ENCODE data around the gene JUND. TPM values are rescaled to one million over a fixed set of nuclear protein-coding genes. Genes with fewer than 3 reads are reported as not detected.

JUND gene
- total RNA-seq, 2 donors from 2014 or later = 177 to 418 TPM

DNA sequence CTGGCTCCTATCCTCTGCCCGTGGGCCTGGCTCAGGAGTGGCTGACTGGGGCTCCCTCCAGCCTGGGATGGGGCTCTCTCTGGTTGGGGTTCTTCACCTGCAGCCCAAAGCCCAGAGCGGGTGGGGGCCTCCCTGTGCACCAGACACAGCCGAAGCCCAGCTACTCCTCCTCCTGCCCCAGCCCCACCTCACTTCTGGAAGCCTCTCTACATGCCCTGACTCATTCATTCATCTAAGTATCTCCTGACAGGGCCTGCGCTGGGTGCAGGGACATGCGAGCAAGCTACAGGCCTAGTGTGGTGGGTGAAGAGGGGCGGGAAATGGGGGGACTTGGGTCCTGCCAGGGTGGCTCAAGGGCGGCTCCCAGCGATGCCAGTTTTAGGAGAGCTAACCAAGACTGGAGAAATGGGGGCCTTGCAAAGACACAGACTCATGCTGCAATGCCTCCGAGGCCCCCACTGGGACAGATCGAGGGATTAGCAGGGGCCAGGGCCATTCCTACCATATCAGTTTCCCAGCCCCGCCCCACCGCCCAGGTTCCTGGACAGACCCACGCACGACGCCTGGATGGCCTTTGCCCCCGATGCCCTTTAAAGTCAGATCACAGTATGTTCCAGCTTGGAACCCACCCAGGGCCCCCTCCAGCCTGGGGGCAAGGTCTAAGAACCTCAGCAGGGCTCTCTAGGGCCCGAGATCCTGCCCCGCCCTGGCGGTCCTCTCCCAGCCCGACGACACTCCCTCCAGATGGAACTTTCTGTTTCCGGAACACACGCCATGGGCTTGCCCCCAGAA lies 28.9 kb upstream of the JUND start:
- intact Hi-C loops (cut with DNase I) = no loop called here
- Histone ChIP-seq H3K9me3 (no peaks in the 10 kb centered on the region), H3K9ac (ENCODE audit: low read depth in 2 of 2, low read length in 2 of 2) (peak overlapping the region in 1 of 2 donors; percentile 62), H3K36me3 (no peaks in the 10 kb centered on the region), H3K27me3 (no peaks in the 10 kb centered on the region), H3K4me1 (peaks cover 13% of the 10 kb centered on the region), H3K4me3 (no peak overlapping the region), H3K27ac (peak overlapping the region; percentile 24)
- DNase-seq = peak; percentile 59
- TF ChIP-seq, protein P1, sequence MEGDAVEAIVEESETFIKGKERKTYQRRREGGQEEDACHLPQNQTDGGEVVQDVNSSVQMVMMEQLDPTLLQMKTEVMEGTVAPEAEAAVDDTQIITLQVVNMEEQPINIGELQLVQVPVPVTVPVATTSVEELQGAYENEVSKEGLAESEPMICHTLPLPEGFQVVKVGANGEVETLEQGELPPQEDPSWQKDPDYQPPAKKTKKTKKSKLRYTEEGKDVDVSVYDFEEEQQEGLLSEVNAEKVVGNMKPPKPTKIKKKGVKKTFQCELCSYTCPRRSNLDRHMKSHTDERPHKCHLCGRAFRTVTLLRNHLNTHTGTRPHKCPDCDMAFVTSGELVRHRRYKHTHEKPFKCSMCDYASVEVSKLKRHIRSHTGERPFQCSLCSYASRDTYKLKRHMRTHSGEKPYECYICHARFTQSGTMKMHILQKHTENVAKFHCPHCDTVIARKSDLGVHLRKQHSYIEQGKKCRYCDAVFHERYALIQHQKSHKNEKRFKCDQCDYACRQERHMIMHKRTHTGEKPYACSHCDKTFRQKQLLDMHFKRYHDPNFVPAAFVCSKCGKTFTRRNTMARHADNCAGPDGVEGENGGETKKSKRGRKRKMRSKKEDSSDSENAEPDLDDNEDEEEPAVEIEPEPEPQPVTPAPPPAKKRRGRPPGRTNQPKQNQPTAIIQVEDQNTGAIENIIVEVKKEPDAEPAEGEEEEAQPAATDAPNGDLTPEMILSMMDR (IDR thresholded peaks at IDR 0.05) = no peak

DNA sequence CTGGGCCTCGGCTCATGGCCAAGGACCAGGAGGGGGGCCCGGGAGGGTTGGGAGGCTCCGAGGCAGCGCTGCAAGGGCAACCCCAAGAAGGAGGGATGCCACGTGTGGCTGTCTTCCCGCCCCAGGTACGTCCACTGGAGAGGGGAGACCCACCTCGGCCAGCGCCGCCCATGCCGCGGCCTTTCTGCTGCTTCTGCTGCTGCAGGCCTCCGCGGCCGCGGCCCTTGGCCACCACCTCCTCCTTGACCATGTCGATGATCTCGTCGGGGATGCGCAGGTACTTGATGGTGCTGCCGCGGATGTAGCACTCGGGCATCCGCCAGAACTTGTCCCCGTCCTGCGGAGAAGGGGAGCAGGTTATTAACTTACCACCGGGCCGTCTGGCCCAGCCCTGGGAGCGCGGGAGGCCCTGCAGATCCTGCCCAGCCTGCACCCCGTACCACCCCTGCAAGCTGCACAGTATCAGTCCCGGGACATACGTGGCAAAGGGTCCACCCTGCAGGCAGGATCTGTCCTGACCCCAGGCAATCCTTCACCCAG lies 28.2 kb upstream of the JUND start:
- TF ChIP-seq, protein P1 (IDR thresholded peaks at IDR 0.05) = no peak
- Histone ChIP-seq H3K4me1 (peaks cover 13% of the 10 kb centered on the region), H3K27ac (no peak overlapping the region), H3K27me3 (no peaks in the 10 kb centered on the region), H3K36me3 (no peaks in the 10 kb centered on the region), H3K4me3 (no peak overlapping the region), H3K9me3 (no peaks in the 10 kb centered on the region), H3K9ac (ENCODE audit: low read depth in 2 of 2, low read length in 2 of 2) (peak overlapping the region in 1 of 2 donors; percentile 34)
- intact Hi-C loops (cut with DNase I) = no loop called here
- no peak for DNase-seq

DNA sequence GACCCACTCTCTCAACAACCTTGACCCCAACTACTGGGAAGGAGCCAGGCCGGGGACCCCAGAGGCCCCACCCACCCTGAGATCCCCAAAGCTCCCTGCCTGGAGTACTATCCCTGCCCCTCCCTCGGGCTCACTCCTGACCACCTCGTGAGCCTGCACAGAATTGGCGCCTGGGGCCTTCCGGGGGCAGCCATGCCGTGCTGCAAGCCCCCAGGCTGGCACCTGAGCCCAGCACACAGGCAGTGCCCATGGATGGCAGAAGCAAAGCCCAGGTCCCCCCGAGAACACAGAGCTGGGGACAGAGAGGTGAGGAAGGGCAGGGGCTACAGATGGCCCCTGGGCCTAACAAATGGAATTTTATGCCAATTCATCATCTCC lies 27.5 kb upstream of the JUND start:
- H3K27me3 ChIP-seq = no peaks in the 10 kb centered on the region
- H3K4me3 ChIP-seq = no peak overlapping the region
- DNase-seq = no peak
- H3K4me1 ChIP-seq = peaks cover 13% of the 10 kb centered on the region
- H3K36me3 ChIP-seq = no peaks in the 10 kb centered on the region
- intact Hi-C loops (cut with DNase I) = no loop called here
- TF ChIP-seq, protein P1 (IDR thresholded peaks at IDR 0.05) = no peak
- no peak overlapping the region for H3K9ac ChIP-seq (ENCODE audit: low read depth in 2 of 2, low read length in 2 of 2)
- no peak overlapping the region for H3K27ac ChIP-seq
- H3K9me3 ChIP-seq = no peaks in the 10 kb centered on the region

DNA sequence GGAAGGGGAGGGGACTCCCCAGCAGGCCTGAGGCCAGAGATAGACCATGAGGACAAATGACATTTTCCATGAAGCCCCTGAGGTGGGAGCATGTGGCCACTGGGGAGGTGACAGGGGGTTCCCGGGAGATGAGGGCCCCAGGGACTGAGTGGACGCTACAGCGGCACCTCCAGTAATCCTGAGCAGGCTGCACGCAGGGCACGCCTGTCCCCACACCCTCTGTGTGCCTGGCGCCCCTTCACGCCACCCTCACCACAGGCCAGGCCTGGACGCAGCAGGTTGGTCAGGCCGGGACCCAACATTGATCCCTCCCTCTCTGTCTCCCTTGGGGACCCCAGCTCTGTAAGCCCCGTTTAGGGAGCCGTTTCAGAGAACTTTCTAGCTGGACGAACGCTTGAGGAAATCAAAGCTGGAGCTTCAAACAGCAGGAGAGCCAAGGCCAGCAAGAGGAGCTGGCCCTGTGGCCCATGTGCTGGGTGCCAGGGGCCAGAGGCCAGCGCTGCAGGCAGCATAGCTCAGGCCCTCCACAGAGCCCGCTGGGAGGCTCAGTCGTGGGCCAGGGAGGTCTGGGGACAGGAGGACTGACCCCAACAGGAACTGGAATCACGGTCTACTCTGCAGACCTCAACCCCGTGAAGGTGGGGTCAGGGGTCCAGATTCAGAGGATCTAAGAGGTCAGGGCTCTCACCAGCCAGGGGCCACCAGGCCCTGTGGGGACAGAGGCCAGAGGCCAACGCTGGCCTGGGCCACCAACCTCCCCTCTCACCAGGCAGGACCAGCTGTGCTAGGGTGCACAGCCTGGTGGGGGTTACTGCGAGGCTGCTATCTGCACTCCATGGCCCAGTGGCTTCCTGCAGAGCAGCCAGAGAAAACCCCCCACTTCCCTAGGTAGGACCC lies 26.9 kb upstream of the JUND start:
- H3K36me3 ChIP-seq = no peaks in the 10 kb centered on the region
- TF ChIP-seq, protein P1 (IDR thresholded peaks at IDR 0.05) = no peak
- H3K4me3 ChIP-seq = no peak overlapping the region
- H3K27ac ChIP-seq = no peak overlapping the region
- no peak overlapping the region for H3K9ac ChIP-seq (ENCODE audit: low read depth in 2 of 2, low read length in 2 of 2)
- intact Hi-C loops (cut with DNase I) = no loop called here
- H3K27me3 ChIP-seq = no peaks in the 10 kb centered on the region
- H3K9me3 ChIP-seq = no peaks in the 10 kb centered on the region
- no peak for DNase-seq
- peaks cover 13% of the 10 kb centered on the region for H3K4me1 ChIP-seq

DNA sequence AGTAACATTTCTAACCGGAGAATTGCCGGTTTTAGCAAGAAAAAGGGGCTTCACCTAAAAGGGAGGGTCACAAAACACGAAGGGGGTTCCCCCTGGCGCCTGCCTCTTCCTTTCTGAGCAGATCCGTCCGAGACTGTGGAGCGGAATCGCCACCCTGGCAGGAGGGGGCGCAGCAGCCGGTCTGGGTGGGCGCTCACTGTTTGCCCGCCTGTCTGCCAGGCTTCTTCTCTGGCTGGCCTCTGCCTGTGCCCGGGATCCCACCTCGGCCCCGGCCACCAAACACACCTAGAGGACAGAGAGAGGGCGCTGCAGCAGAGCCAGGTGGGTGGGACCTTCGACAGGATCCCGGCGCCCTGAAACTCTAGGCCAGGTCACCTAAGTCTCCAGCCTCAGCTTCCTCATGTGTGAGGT lies 25.9 kb upstream of the JUND start:
- Histone ChIP-seq H3K27me3 (no peaks in the 10 kb centered on the region), H3K4me3 (no peak overlapping the region), H3K27ac (no peak overlapping the region), H3K36me3 (no peaks in the 10 kb centered on the region), H3K9ac (ENCODE audit: low read depth in 2 of 2, low read length in 2 of 2) (peak overlapping the region; percentile 35 to 56), H3K9me3 (no peaks in the 10 kb centered on the region), H3K4me1 (peaks cover 12% of the 10 kb centered on the region)
- TF ChIP-seq, protein P1 (IDR thresholded peaks at IDR 0.05) = no peak
- DNase-seq = no peak
- intact Hi-C loops (cut with DNase I) = no loop called here
